GM12892 (cell line): ENCODE results near the gene DDX1.

Experiments
- POLR2A ChIP-seq: IDR thresholded peaks from 2 replicates; pipeline ENCODE4 v1.6.1; 2011; ENCODE audit warnings: low read depth, low read length, control low read depth
- POLR2AphosphoS5 ChIP-seq: IDR thresholded peaks from 2 replicates; pipeline ENCODE4 v1.6.1; 2011; ENCODE audit warnings: low read depth, low read length, control low read depth
- TAF1 ChIP-seq: IDR thresholded peaks from 2 replicates; pipeline ENCODE4 v1.6.1; 2011; ENCODE audit warnings: low read depth, mild to moderate bottlenecking, control low read depth, low read length, borderline replicate concordance

DNA sequence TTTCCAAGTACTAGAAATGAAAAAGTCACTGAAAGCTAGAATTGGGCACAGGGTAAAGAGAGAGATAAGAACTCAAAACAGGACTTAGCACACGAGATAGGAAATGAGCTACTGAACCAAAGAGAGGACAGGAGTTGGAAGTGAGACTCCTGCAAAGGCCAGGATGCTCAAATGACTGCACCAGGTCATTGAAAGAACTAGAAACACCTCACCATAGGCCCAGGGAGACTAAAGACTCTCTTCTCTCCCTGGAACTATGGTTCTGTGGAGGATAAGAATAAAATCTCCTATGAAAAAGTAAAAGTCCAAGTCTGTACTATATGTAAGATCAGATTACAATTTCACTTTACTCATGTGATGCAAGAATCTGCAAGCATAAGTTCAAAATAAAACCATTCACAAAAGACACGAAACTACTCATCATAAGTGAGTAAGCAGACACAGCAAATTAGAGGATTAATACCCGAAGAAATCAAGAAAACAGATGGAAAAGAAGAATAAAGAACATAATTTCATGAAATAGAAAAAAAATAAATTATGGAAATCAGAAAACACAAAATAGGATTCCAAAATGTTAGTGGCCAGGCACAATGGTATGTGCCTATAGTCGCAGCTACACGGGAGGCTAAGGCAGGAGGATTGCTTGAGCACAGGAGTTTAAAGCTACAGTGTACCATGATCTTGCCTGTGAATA, 37.0 kb upstream of the DDX1 start:
- TF ChIP-seq POLR2A (no peak), POLR2AphosphoS5 (no peak), TAF1 (no peak)
